Measurements from ENCODE around the gene GABBR2.

GRCh38 chr9:98558575-98558974 lies 150.2 kb downstream of the GABBR2 start:
- TF ChIP-seq CTCF (IDR thresholded peaks at IDR 0.05) (no peak), POLR2A (IDR thresholded peaks at IDR 0.05) (no peak)
